ENCODE data around the gene CPEB4.

CPEB4 gene

DNA sequence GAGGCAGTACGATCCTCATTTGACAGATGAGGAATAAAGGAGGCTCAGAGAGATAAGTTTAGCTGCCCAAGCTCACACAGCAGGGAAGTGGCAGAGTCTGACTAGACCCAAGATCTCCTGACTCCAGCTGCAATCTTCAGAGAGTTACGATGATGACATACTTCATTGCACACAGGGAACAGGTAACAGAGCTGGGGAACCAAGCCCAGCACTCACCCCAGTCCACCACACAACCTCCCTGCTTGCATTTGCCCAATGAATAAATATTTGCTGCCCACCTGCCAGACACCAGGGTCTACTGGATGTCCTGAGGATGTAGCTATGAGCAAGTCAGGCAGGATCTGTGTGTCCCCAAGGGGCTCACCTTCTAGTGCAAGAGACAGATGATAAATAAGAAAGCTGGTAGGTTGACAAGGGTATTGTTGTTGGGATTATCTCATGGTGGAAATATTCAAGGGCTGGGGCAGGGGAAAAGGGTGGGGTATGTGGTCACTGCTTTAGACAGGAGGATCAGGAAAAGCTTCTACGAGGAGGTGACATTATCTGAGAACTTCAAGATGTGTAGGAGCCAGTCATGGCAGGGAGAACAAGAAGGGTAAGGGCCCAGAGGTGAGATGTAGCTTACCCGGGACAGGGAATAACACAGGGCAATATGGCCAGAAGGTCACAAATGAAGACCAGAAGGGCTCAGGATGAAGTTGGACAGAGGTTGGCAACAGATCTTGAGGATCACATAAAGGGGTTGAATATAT is 28.6 kb upstream of the CPEB4 start:
- DNase-seq: no peak

DNA sequence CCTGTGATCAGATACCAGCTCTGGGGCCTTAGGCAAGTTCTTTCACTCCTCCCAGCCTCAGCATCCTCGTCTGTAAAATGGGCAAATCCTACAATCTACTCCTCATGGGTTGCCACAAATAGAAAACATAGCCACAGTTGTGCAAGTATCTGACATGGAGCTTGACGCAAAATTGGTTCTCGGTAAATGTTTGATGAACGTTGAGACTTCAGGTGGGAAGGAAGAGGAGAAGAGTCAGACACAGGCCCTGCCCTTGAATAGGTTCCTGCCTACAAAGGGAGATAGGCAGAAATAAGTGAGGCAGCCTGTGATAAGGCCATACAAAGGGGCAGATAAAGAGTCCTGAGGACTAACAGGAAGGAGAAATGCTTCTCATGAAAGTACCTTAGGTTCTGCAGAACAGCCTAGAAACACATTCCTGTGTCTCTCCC is 26.1 kb upstream of the CPEB4 start:
- DNase-seq: no peak

DNA sequence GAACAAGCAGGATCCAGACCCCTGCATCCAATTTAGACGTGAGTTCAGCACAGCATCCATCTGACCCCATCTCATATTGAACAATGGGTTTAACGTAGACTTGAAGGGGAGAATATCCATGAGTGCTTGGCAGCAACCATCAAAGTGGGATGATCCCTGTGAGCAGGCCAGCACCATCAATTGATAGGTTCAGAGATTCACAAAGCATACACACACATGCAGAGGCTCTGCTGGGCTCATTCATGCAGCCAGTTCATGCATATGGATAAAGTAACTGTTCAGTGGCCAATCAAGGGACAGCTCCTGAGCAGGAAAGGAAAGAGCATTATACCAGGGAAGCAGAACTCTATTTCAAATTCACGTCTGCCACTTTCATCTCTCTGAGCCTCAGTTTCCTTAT is 24.8 kb upstream of the CPEB4 start:
- DNase-seq: no peak

GRCh38 chr5:173864126-173865050 is 23.8 kb upstream of the CPEB4 start:
- DNase-seq: no peak

DNA sequence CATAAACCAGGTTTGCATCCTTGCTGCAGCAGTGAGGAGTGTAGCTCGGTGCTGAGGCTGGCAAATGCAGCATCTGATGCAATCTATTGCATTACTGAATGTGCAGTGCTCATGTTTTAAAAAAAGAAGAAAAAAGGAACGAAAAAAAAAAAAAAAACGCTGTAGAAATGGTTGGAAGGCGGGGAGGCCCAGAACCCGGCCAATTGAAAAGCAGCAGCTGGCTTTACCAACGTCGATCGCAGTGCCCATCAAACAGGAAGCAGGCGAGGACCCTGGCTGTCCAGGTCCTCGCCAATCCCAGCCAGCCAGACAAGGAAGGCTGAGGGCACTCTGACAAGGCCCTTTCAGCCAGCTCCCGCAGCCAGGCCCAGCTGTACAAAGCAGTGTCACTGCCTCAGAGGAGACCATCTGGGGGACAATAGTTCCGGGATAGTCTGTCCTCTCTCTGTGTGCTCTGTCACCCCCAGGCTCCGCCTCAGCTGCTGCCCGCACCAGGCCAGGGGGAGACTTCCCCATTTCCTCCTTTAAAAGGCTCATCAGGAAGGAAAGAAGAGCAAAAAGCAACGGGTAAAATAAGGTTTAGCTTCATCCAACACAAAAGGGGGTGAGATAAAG is 21.8 kb upstream of the CPEB4 start:
- DNase-seq: peak; percentile 76 to 89

GRCh38 chr5:173866858-173867679 is 21.1 kb upstream of the CPEB4 start:
- no peak for DNase-seq

DNA sequence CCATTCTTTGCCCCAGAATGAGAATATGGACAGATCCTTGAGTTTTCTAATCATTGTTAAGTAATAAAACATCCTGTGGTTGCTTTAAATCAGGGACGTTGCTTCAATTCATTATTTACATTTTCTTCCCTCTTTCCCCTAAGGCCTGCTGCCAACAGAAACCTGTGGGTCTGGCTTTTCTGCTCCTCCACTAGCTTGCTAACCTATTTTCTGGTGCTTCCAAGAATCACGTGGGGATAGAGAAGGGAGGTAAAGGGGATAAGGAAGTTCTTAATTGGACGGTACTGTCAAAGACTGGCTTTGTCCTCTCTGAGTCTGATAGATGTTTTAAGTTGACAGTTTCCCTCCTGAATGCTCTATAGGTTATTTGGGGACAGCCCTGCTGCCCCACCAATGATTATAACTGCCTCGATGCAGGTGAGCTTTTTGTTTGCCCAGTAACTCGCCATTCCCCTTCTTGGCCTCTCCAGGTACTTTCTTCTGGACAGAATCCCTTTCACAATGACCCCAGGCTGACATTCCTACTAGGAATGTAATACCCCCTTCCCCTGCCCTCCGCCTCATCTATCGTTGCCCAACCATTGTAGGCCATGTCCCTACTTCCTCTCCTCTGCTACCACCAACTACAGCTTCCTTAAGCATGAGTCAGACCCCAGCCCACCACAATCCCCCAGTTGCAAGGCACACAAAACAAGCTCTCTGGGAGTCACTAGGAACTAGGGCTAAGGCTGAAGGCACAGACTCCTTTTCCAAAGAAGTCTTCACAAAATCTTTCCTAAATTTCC is 19.9 kb upstream of the CPEB4 start:
- peak; percentile 75 to 84 for DNase-seq

- no peak for DNase-seq
Observed at GRCh38 chr5:173869316-173869715, 18.8 kb upstream of the CPEB4 start.

DNA sequence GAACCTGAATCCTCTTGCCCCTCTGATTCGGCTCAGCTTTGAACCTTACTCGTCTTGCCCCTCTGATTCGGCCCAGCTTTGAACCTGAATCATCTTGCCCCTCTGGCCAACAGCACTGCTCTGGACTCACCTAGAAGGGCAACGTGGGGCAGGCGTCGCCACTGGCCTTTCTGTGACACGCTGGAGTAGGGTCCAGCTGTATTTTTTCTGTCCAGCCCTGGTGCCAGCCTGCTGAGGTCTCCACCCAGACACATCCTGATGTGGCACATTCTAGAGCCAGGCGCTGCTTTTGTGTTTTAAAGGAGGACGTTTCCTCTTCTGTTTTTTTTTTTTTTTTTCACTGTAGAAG is 15.2 kb upstream of the CPEB4 start:
- DNase-seq: peak; percentile 29 to 58

DNA sequence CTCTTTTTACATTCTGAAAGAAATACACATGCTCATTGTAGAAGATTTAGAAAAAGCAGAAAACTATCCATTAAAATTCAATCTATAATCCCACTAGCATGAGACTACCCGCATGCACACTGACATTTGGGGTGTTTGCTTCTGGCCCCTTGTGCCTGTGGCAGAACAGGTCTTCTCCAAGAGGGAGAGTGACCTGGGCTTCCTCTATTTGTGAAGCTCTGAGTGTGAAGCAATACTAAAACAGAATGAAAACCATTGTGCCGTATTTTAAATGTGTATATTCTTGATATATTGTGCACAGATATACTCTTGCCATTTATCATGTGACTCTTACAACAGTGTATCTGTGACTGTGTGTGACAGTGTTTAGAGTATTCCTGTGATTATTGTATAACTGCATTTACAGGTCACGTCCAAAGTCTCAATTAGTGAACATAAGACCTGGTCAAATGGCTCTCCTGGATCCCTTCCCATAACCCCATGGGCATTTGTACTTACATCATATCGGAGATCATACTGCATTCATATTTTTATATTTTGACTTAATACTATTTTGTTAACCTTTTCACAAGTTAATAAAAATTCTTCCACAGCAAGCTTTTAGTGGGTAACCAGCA is 14.7 kb upstream of the CPEB4 start:
- DNase-seq: peak; percentile 56 to 63

DNA sequence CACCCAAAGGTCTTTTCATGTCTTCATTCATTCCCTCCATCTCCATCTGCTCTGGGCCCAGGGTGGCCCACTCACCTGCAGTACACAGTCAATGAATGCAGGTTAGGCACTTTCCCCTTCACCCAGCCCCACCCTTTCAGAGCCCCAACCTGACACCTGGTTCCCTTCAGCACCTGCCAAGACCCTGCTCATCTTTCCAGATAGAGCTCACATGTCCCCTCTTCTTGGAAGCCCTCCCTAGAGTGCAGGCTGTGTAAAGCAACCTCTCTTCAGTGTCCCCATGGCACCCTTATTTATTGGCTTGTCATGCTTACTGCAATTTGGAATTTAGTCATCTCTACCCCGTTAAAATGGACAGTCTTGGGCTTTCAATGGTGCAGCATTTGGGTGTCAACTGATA is 13.0 kb upstream of the CPEB4 start:
- DNase-seq: no peak

DNA sequence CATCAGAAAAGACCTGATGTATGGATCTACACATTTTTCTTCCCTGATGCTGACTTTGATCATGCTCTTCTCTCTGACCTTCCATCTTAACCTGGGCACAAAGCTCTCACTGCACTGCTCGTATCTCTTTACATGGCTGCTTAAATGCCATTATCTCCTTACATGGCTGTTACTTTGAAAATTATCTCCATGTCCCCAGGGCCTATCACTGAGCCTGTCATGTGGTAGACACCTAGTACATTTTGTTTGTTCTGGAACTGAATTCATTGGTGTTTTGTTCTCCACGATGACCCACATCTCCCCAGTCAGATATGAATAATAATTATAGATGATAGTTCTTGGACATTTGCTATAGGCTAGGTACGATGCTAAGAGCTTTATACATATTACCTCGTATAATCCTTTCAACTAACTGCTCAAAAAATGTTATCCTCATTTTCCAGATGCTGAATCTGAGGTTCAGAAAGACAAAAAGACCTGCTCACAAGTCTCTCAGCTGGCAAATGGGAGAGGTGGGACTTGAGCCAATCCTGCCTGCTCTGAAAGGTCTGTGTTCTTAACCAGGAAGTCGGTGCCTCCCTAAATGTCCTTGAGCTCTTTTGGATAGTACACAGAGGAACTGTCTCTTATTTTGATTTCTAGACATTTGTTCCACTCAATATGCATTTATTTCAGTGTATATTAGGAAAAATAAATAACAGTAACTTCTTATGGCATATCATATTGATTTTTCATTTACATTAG is 9.8 kb upstream of the CPEB4 start:
- no peak for DNase-seq

DNA sequence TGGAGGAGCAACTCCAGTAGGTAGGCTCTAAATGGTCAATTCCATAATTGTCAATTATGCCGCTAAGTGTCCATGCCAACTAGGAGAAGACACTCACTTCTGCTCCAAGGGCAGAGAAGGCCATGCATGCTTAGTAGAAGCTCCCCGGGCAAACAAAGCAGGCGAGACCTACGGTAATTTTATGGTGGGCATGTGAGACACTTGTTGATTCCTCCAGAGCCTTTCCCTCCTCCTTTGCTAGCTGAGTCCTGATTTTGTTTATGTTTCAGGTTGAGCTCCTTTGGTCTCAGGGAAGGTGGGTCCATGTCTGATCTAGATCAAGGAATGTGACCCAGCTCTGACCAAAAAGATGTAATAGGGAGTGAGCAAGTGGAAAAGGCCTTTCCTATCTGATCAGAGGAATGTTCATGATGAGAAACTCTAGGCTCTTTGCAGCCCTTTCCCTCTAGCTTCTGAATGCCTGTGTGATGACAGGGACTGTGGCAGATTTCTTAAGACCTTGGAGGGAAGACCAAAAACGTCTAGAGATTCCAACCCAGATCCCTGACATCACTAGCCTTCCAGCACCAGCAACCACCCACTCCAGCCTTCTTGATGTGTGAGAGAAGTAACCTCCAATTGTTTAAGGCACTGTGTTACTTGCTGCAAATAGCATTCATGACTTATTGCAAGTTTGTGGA is 7.7 kb upstream of the CPEB4 start:
- DNase-seq: peak in 1 of 2 donors; percentile 35

GRCh38 chr5:173881811-173882575 is 6.2 kb upstream of the CPEB4 start:
- no peak for DNase-seq

DNA sequence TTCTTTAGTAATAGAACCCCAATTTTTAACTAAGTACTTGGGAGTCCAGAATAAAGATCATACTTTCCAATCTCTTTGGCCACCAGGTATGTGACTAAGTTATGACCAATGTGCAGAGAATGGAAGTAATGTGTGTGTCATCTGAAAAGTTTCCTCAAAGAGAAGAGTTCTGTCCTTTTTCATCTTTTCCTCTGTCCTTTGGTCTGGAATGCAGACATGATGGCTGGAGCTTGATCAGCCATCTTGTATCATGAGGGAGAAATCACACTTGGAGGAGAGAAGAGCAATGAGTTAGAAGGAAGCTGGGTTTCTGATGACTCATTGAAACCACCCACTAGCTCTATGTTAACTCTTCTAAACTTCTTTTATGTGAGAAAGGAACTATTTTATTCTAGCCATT is 5.5 kb upstream of the CPEB4 start:
- peak; percentile 29 to 46 for DNase-seq

- DNase-seq: no peak
Observed at GRCh38 chr5:173883347-173883924, 4.7 kb upstream of the CPEB4 start.

DNA sequence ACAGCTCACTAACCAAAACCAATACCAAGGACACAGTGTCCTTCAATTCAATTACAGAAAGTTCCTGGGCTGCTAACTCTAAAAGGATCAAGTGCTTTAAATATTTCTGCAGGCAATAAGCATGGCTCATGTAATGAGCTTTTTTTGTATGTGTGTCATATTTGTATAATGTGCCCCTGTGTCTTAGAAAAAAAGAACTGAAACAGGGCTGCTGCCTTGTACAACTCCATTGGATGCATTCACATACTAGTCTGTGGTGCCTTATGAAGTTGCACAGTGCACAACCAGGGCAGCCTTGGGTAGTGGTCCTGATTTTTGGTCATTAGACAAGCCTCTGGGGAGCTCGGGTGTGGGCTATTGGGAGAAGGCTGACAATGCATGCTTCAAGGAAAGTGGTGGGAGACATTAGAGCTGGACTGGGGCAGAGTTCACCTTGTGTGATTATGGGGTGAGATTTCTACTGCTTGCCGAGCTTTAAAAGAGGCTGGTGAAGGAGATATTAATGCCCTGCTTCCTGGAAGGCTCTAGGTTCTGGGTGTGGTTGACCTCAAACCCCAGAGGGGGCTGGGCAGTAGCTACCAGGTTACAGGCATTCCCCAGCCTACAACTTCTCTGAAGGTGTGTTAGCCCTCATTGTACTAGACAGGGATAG is 3.6 kb upstream of the CPEB4 start:
- no peak for DNase-seq

DNA sequence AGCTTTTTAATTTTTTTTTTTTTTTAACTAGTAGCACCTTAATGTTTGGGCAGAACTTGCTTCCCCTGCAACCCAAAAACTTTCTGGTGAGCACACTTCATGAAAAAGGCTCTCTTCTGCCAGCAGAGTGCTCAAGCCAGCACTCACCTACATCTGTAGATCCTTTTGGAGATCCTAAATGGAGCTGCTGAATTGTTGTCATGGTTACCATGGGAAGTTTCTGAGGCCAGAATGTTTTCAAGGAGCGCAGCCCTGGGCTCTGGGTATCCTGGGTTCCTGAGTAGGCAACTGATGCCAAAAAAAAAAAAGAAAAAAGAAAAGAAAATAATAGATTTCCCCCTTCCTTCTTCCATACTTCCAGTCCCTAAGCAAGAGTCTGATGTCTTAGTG is 3.1 kb upstream of the CPEB4 start:
- DNase-seq: no peak
